ENCODE data around the gene CLCN2.

CLCN2 gene

GRCh38 chr3:184360929-184361531 is 375 bp downstream of the CLCN2 start:
- no peak for DNase-seq (ENCODE audit: low read depth in 3 of 3, low spot score in 1 of 3)

GRCh38 chr3:184360070-184360928 is 1.1 kb downstream of the CLCN2 start:
- DNase-seq (ENCODE audit: low read depth in 3 of 3, low spot score in 1 of 3): no peak

DNA sequence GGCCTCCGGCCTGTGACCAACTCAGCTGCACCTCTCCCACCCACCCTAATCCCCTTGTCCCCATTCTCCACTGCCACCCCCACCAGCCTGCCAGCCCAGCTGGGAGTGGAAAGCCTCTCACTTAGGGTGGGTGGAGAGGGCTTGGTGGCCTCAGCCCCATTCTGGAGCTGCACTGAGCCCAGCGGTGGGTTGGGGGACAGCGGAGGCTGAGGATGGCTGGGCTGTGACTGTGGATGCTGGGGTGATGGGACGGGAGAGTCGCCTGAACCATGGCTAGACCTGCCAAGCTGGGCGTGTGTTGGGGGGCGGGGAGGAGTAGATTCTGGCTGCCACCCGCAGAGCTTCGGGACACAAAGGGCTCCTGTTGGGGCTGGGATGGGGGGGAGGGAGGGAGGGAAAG is 1.8 kb downstream of the CLCN2 start:
- no peak for DNase-seq (ENCODE audit: low read depth in 3 of 3, low spot score in 1 of 3)

GRCh38 chr3:184358921-184359350 is 2.5 kb downstream of the CLCN2 start:
- DNase-seq (ENCODE audit: low read depth in 3 of 3, low spot score in 1 of 3): no peak

DNA sequence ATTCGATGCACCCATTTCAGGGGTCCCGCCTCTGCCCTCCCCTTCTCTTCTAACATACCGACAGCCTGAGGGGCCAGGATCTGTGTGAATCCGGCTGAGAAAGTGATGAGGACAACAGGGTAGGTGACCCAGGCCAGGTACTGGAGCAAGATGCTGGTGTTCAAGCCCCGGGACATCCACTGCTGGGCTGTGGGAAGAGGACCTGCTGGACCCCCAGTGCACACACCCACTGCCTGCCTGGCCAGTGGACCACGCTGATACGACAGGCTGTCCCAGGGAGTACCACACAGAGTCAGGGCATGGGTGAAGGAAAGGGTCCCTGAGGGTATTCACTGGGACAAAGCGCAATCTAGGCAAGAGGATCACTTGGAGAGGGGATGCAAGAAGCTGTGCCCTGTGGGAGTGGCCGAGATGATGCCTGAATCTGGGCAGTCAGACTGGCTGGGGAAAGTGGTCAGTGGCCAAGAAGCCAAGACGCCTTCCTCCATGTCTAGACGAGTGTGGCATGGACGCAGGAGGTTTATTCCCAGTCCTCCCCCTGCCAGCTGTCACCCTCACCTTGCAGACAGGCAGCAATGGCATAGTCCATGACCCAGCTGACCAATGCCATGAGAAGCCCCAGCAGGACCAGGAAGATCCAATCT is 3.2 kb downstream of the CLCN2 start:
- DNase-seq (ENCODE audit: low read depth in 3 of 3, low spot score in 1 of 3): no peak

DNA sequence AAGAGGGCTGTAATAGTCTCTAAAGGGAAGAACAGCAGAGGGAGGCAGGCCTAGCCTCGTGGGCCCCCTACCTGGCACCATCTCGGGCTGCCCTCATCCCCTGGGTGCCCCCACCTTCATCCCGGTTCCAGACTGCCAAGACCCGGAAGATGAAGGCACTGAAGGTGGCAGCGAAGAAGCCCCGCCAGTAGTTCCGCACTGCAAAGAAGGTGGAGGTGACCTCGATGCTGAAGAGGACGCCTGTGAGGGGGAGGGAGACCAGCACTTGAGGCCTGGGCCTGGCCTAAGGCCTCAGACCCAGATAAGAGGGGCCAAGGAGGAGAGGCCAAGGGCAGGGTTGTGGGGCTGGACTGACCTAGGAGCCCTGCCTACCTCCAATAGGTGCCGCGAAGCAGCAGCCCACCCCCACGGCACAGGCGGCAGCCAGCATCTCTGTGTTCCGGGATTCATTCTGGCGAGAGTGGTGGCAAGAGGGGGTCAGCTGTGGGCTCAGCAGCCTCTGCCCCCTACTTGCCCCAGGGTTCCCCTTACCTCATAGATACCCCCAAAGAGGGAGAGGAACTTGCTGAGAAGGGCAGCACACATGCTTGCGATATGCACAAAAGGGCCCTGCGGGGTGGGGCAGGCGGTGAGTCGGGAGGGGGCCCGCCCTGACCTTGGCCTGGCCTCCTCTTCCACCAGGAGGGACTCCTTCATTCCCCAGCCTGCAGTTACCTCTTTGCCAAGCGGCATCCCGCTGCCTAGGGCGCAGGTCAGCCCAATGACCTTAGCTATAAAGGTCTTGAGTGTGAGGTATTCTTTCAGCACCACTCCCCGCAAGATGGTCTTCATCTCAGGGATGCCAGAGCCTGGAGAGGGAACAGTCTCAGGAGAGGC is 3.9 kb downstream of the CLCN2 start:
- no peak for DNase-seq (ENCODE audit: low read depth in 3 of 3, low spot score in 1 of 3)

GRCh38 chr3:184355261-184356040 is 6.0 kb downstream of the CLCN2 start:
- DNase-seq (ENCODE audit: low read depth in 3 of 3, low spot score in 1 of 3): no peak

DNA sequence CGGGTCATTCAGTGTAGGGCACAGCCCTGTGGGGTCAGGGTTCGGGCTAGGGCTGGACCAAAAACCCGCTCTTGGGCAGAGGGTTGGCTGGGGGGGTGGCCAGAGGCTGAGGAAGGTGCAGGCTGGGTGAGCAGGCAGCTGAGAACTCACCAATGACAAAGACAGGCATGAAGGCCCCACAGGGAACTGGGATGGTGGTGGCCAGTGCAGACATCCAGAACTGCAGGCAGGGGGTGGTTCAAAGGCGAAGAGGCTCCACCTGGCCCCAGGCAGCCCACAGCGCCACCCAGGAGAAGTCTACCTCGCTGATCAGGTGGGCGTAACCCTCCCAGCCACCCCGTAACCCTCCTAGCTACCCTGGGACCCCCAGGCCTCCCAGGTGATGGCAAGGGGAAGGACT is 6.7 kb downstream of the CLCN2 start:
- no peak for DNase-seq (ENCODE audit: low read depth in 3 of 3, low spot score in 1 of 3)

- peak in 1 of 3 donors; percentile 59 for DNase-seq (ENCODE audit: low read depth in 3 of 3, low spot score in 1 of 3)
These were observed 7.2 kb downstream of the CLCN2 start for GRCh38 chr3:184354121-184354728.

DNA sequence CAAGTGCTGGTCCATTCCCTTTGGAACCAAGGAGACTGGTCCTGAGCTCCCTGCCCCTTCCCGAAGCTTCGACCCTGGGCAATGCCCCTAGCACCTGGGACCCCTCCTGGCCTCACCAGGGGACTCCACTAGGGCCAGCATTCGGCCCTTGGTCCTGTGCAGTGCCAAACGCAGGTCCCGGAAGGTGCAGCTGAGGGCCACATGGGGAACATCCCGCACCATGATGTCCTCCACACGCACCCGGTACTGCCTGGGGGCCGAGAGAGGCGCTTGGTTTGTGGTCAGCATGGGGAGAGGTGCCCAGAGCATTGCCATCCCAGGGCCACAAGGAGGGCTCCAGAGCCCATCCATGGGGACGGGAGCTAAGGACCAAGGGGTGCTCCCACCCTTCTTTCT is 7.9 kb downstream of the CLCN2 start:
- no peak for DNase-seq (ENCODE audit: low read depth in 3 of 3, low spot score in 1 of 3)

- DNase-seq (ENCODE audit: low read depth in 3 of 3, low spot score in 1 of 3): no peak
These were observed 8.4 kb downstream of the CLCN2 start for GRCh38 chr3:184352897-184353545.

- DNase-seq (ENCODE audit: low read depth in 3 of 3, low spot score in 1 of 3): no peak
These were observed 9.1 kb downstream of the CLCN2 start for GRCh38 chr3:184352149-184352785.

DNA sequence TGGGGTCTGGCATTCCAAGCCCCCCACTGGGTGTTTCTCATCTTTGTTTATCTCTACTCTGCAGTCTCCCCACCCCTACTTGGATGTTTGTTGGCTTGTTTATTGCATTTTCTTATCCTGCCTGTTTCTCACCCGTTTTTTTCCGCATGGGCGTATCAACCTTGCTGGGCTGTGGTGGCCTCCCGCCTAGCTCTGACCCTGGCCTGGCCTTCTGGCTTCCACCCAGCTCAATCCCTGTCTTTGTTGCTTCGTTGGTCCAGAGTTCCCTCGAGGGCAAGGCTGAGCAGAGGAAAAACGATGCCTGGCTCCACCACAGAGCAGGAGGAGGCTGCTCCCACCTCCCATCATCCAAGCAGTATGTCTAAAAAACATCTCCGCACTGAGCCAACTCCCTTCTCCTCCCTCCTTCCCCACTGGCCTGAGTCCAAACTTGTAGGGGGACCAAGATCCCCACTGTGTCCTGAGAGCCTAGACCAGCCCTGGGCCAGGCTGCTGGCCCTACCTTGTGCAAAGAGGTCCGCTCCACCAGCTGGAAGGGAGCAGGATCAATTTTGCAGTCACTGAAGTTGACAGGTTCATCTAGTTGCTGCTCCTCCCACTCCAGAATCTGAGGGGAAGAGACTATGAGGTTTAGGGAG is 9.8 kb downstream of the CLCN2 start:
- DNase-seq (ENCODE audit: low read depth in 3 of 3, low spot score in 1 of 3): no peak

GRCh38 chr3:184350618-184351017 is 10.8 kb downstream of the CLCN2 start:
- DNase-seq (ENCODE audit: low read depth in 3 of 3, low spot score in 1 of 3): no peak

- DNase-seq (ENCODE audit: low read depth in 3 of 3, low spot score in 1 of 3): no peak
These were observed 11.6 kb downstream of the CLCN2 start for GRCh38 chr3:184349563-184350470.

GRCh38 chr3:184348057-184348382 is 13.4 kb downstream of the CLCN2 start:
- DNase-seq (ENCODE audit: low read depth in 3 of 3, low spot score in 1 of 3): no peak

DNA sequence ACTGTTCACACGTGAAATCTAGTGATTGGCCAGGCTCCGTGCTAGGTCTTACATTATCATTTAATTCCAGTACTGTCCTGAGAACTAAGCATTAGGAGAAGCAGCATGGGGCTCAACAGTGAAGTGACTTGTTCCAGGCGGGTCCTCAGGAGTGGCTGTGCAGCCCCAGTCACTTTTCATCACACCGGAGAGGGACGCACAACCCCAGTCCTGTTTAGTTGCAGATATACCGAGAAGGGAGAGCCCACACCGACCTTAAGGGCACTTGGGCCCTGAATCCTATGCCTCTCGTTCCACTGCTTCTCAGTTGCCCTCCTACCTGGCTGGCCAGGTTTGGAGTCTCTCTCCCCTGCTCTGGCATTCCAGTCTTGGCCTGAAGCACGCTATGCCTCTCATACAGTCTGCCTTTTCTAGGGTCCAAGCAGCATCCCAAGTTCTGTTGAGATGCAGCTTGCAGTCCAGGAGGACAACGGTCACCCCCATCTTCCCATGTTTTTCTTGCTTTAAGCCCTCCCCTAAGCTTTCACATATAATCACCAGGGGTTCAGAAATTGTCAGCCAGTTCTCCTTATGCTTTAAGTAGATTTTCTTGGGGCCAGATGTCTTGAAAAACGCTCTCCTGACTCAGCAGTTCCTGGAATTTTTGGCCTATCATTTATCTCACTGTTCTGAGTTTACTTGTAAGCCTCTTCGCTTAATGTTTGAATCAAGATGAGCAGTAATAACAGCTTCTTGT is 13.9 kb downstream of the CLCN2 start:
- no peak for DNase-seq (ENCODE audit: low read depth in 3 of 3, low spot score in 1 of 3)

Data from stimulated activated CD4-positive, alpha-beta T cell treated with anti-CD3 and anti-CD28 coated beads, TNF-alpha, amount 100 ng/mL, for 1 hour (primary cell).